ENCODE results near the gene LUZP2. TPM values are rescaled to one million over a fixed set of nuclear protein-coding genes. Genes with fewer than 3 reads are reported as not detected.

Gene LUZP2
- polyA plus RNA-seq, 1 donor (not counting 4 experiments of a cell fraction or from before 2014, with no cell fraction given): 0.08 TPM

- Histone ChIP-seq H3K9me1 (ENCODE audit: control insufficient read depth, extremely low read depth, insufficient read depth, low read length) (no peaks in the 10 kb centered on the region), H3K36me3 (ENCODE audit: control insufficient read depth in 2 of 2, extremely low read depth in 1 of 2, insufficient read depth in 2 of 2, low read length in 2 of 2) (no peaks in the 10 kb centered on the region), H3K27me3 (ENCODE audit: control insufficient read depth, extremely low read depth, insufficient read depth, low read length) (no peaks in the 10 kb centered on the region), H3K9ac (ENCODE audit: control insufficient read depth, extremely low read depth, insufficient read depth, low read length) (no peak overlapping the region), H3K9me3 (ENCODE audit: control insufficient read depth, low read depth, low read length) (no peaks in the 10 kb centered on the region), H2AFZ (ENCODE audit: control insufficient read depth, low read length) (no peak overlapping the region), H3K4me2 (ENCODE audit: control insufficient read depth, extremely low read depth, insufficient read depth, low read depth, low read length) (no peak overlapping the region), H3K27ac (ENCODE audit: control insufficient read depth, insufficient read depth, low read length) (no peak overlapping the region), H3K4me3 (ENCODE audit: control insufficient read depth in 2 of 3, extremely low read depth in 1 of 3, insufficient read depth in 2 of 3, low read depth in 1 of 3, low read length in 3 of 3) (no peak overlapping the region), H3K4me1 (ENCODE audit: control insufficient read depth, extremely low read depth, insufficient read depth, low read length) (no peaks in the 10 kb centered on the region), H3K79me2 (ENCODE audit: control insufficient read depth, insufficient read depth, low read length) (no peaks in the 10 kb centered on the region), H4K20me1 (ENCODE audit: control insufficient read depth, extremely low read depth, insufficient read depth, low read length) (no peaks in the 10 kb centered on the region)
- FAIRE-seq (no peak), DNase-seq (ENCODE audit: low read depth, low spot score) (no peak)
- TF ChIP-seq EZH2 (IDR thresholded peaks at IDR 0.05; ENCODE audit: low read length) (no peak), CTCF (optimal IDR thresholded peaks at IDR 0.05 in 1 of 3, IDR thresholded peaks at IDR 0.05 in 1 of 3, conservative IDR thresholded peaks at IDR 0.05 in 1 of 3; ENCODE audit: extremely low read depth in 1 of 3, insufficient read depth in 2 of 3, low read length in 3 of 3) (no peak)
- dilution Hi-C loops (cut with MboI; ENCODE audit: extremely low pct_ligation_motif_present, low sequenced_read_pairs): no loop called here
Observed at GRCh38 chr11:24819006-24819405, 322.2 kb downstream of the LUZP2 start.

GRCh38 chr11:24819863-24820434 is 323.1 kb downstream of the LUZP2 start:
- Histone ChIP-seq H4K20me1 (ENCODE audit: control insufficient read depth, extremely low read depth, insufficient read depth, low read length) (no peaks in the 10 kb centered on the region), H3K27me3 (ENCODE audit: control insufficient read depth, extremely low read depth, insufficient read depth, low read length) (no peaks in the 10 kb centered on the region), H3K79me2 (ENCODE audit: control insufficient read depth, insufficient read depth, low read length) (no peaks in the 10 kb centered on the region), H3K9me1 (ENCODE audit: control insufficient read depth, extremely low read depth, insufficient read depth, low read length) (no peaks in the 10 kb centered on the region), H3K36me3 (ENCODE audit: control insufficient read depth in 2 of 2, extremely low read depth in 1 of 2, insufficient read depth in 2 of 2, low read length in 2 of 2) (no peaks in the 10 kb centered on the region), H3K4me3 (ENCODE audit: control insufficient read depth in 2 of 3, extremely low read depth in 1 of 3, insufficient read depth in 2 of 3, low read depth in 1 of 3, low read length in 3 of 3) (no peak overlapping the region), H3K4me2 (ENCODE audit: control insufficient read depth, extremely low read depth, insufficient read depth, low read depth, low read length) (no peak overlapping the region), H2AFZ (ENCODE audit: control insufficient read depth, low read length) (no peak overlapping the region), H3K9ac (ENCODE audit: control insufficient read depth, extremely low read depth, insufficient read depth, low read length) (no peak overlapping the region), H3K9me3 (ENCODE audit: control insufficient read depth, low read depth, low read length) (no peaks in the 10 kb centered on the region), H3K4me1 (ENCODE audit: control insufficient read depth, extremely low read depth, insufficient read depth, low read length) (no peaks in the 10 kb centered on the region), H3K27ac (ENCODE audit: control insufficient read depth, insufficient read depth, low read length) (no peak overlapping the region)
- dilution Hi-C loops (cut with MboI; ENCODE audit: extremely low pct_ligation_motif_present, low sequenced_read_pairs): no loop called here
- TF ChIP-seq EZH2 (IDR thresholded peaks at IDR 0.05; ENCODE audit: low read length) (no peak), CTCF (optimal IDR thresholded peaks at IDR 0.05 in 1 of 3, IDR thresholded peaks at IDR 0.05 in 1 of 3, conservative IDR thresholded peaks at IDR 0.05 in 1 of 3; ENCODE audit: extremely low read depth in 1 of 3, insufficient read depth in 2 of 3, low read length in 3 of 3) (no peak)
- DNase-seq (ENCODE audit: low read depth, low spot score) (no peak), FAIRE-seq (no peak)
